ENCODE data around the gene ANKRD63.

ANKRD63 gene

DNA sequence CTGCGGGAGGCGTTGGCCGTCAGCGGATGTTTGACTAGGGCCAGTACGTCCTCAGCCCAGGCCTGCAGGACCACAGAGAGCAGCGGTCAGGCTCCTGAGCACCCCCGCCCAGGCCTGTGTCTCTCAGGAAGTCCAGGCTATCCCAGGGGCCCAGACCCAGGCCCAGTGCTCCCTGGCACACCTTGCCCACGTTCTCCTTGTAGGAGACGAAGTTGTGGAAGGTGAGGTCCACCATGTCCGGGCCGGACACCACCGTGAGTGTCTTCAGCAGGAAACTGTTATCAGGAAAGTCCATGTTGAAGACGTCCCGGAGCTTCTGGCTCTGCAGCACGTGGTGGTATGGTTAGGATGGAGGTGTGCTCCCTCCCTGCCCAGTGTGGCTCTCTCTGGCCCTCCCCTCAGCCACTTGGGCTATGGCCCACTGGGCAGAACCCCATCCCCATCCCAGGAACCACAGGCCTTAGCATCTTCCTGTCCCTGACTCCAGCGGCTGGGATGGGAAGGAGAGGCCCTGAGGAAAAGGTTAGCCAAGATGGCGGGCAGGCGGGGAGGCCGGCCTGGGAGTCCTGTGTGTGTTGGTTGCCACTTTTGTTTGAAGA is 19.5 kb upstream of the ANKRD63 start:
- Histone ChIP-seq H3K9ac (ENCODE audit: low read length) (no peak overlapping the region), H3K4me2 (ENCODE audit: low read length) (no peak overlapping the region), H3K79me2 (ENCODE audit: insufficient read depth, low read length) (no peaks in the 10 kb centered on the region), H2AFZ (ENCODE audit: low read length) (no peak overlapping the region), H3F3A (ENCODE audit: insufficient read depth, low read length) (no peaks in the 10 kb centered on the region), H3K27me3 (ENCODE audit: insufficient read depth, low read length) (peaks cover 9% of the 10 kb centered on the region; the same call in 1 of the 2 replicates), H3K27ac (ENCODE audit: low read depth, low read length, poor library complexity, severe bottlenecking) (no peak overlapping the region), H3K9me3 (ENCODE audit: low read length) (peaks cover 6% of the 10 kb centered on the region), H3K9me2 (ENCODE audit: low read depth, low read length) (no peaks in the 10 kb centered on the region), H3K36me3 (ENCODE audit: insufficient read depth, low read length) (no peaks in the 10 kb centered on the region; the same call in 1 of the 2 replicates), H3K4me1 (ENCODE audit: insufficient read depth, low read length, severe bottlenecking) (peaks cover 3% of the 10 kb centered on the region), H3K4me3 (ENCODE audit: low read depth, low read length, poor library complexity, severe bottlenecking) (no peak overlapping the region), H4K20me1 (ENCODE audit: insufficient read depth, low read length) (no peaks in the 10 kb centered on the region)
- TF ChIP-seq CTCF (IDR thresholded peaks at IDR 0.05; ENCODE audit: low read length) (no peak), EZH2 (IDR thresholded peaks at IDR 0.05; ENCODE audit: borderline replicate concordance, low read length) (no peak)

DNA sequence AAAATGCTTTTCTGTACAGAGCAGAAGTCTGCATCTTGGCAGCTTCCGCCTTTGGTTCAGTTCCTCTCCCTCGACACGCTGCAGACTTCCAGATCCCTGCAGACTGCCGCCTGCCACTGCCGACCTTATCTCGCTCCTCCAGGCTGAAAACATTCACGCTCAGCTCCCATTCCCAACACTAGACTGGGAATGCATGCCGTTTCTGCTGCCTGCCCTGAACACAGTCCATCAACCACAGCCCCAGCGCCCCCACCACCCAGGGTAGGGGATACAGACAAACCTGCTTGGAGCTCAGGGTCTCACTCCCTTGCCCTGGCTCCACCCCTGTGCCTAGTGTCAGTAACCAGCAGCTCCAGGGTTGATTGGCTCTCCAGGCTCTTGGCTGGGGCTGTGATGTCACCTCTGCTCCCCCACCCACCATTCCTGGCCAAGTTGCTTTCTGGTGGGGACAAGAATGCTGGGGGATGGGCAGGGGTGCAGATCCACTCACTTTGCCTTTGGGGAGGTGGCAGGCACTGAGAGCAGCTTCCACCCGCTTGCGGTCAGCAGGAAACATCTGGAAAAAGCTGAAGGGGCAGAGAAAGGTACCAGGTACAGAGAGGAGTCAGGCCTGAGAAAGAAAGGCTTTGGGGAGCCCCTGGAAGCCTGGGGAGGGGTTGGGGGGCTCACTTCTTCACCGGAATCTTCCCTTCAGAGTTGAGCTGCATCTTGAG is 18.8 kb upstream of the ANKRD63 start:
- H3K4me1 ChIP-seq (ENCODE audit: insufficient read depth, low read length, severe bottlenecking), result no peaks in the 10 kb centered on the region
- H3K9me2 ChIP-seq (ENCODE audit: low read depth, low read length), result no peaks in the 10 kb centered on the region
- peaks cover 9% of the 10 kb centered on the region; the same call in 1 of the 2 replicates for H3K27me3 ChIP-seq (ENCODE audit: insufficient read depth, low read length)
- no peak overlapping the region for H2AFZ ChIP-seq (ENCODE audit: low read length)
- no peak overlapping the region for H3K27ac ChIP-seq (ENCODE audit: low read depth, low read length, poor library complexity, severe bottlenecking)
- H3K4me3 ChIP-seq (ENCODE audit: low read depth, low read length, poor library complexity, severe bottlenecking), result no peak overlapping the region
- no peaks in the 10 kb centered on the region for H3F3A ChIP-seq (ENCODE audit: insufficient read depth, low read length)
- peaks cover 6% of the 10 kb centered on the region for H3K9me3 ChIP-seq (ENCODE audit: low read length)
- no peak overlapping the region for H3K4me2 ChIP-seq (ENCODE audit: low read length)
- no peaks in the 10 kb centered on the region for H4K20me1 ChIP-seq (ENCODE audit: insufficient read depth, low read length)
- H3K36me3 ChIP-seq (ENCODE audit: insufficient read depth, low read length), result no peaks in the 10 kb centered on the region; the same call in 1 of the 2 replicates
- H3K9ac ChIP-seq (ENCODE audit: low read length), result no peak overlapping the region
- H3K79me2 ChIP-seq (ENCODE audit: insufficient read depth, low read length), result no peaks in the 10 kb centered on the region
- TF ChIP-seq EZH2 (IDR thresholded peaks at IDR 0.05; ENCODE audit: borderline replicate concordance, low read length) (no peak), CTCF (IDR thresholded peaks at IDR 0.05; ENCODE audit: low read length) (no peak)

DNA sequence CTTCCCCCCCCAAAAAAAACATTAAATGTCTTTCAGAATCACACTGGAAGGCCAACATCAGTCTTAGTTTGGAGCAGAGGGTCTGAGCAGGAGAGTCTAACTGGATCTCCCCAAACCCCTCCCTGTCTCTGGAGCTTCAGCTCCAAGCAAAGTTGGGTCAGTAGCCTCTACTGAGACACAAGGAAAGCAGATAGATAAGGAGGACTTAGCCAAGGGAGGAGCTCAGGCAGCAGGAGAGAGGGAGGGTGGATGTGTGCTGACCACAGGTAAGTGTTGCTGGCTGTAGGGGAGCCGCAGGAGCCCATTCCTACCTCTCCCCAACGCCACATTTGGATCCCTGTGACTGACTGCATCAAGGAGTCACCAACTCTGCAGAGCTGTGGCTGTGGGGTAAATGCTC is 17.9 kb upstream of the ANKRD63 start:
- H3K4me3 ChIP-seq (ENCODE audit: low read depth, low read length, poor library complexity, severe bottlenecking), result no peak overlapping the region
- no peak overlapping the region for H3K9ac ChIP-seq (ENCODE audit: low read length)
- peaks cover 14% of the 10 kb centered on the region; the same call in 1 of the 2 replicates for H3K27me3 ChIP-seq (ENCODE audit: insufficient read depth, low read length)
- no peaks in the 10 kb centered on the region for H3K9me2 ChIP-seq (ENCODE audit: low read depth, low read length)
- H3K4me2 ChIP-seq (ENCODE audit: low read length), result no peak overlapping the region
- no peak overlapping the region for H2AFZ ChIP-seq (ENCODE audit: low read length)
- no peak overlapping the region for H3K27ac ChIP-seq (ENCODE audit: low read depth, low read length, poor library complexity, severe bottlenecking)
- H3K4me1 ChIP-seq (ENCODE audit: insufficient read depth, low read length, severe bottlenecking), result no peaks in the 10 kb centered on the region
- H3F3A ChIP-seq (ENCODE audit: insufficient read depth, low read length), result no peaks in the 10 kb centered on the region
- H4K20me1 ChIP-seq (ENCODE audit: insufficient read depth, low read length), result no peaks in the 10 kb centered on the region
- H3K79me2 ChIP-seq (ENCODE audit: insufficient read depth, low read length), result no peaks in the 10 kb centered on the region
- no peaks in the 10 kb centered on the region; the same call in 1 of the 2 replicates for H3K36me3 ChIP-seq (ENCODE audit: insufficient read depth, low read length)
- peaks cover 6% of the 10 kb centered on the region for H3K9me3 ChIP-seq (ENCODE audit: low read length)
- no peak for TF ChIP-seq CTCF (IDR thresholded peaks at IDR 0.05; ENCODE audit: low read length)
- TF ChIP-seq EZH2 (IDR thresholded peaks at IDR 0.05; ENCODE audit: borderline replicate concordance, low read length), result no peak
